DMS153 treated with DMSO at 0.1 percent for 48 hours (cell line): ENCODE measurements around the gene FBXL17.
A peak's percentile ranks its signal among the peaks of the same experiment; 100 is the strongest.
"Not testable (repeated sequence)": the region's sequence is repeated elsewhere in the genome, so short reads cannot be mapped to it uniquely, and the experiment has no call there.

ENCODE experiments used
- DNase-seq: peaks from one replicate; lab custom pipeline; 2025; ENCODE audit not compliant: unreplicated experiment; lab: John Stamatoyannopoulos, UW

The FBXL17 gene

GRCh38 chr5:108381954-108382783 is at the start of gene FBXL17:
Gene FBXL17, minus strand, starts transcription at chr5:108382098.
- DNase-seq, result peak; percentile 54

GRCh38 chr5:108430931-108431608 is 49.2 kb upstream of the FBXL17 start:
- no peak for DNase-seq

- DNase-seq, result no peak
Observed at GRCh38 chr5:108421713-108422112, 39.8 kb upstream of the FBXL17 start.

- no peak for DNase-seq
Observed at GRCh38 chr5:108420755-108421154, 38.9 kb upstream of the FBXL17 start.

GRCh38 chr5:108420158-108420557 is 38.3 kb upstream of the FBXL17 start:
- no peak for DNase-seq

GRCh38 chr5:108418197-108418596 is 36.3 kb upstream of the FBXL17 start:
- no peak for DNase-seq

GRCh38 chr5:108417166-108417670 is 35.3 kb upstream of the FBXL17 start:
- DNase-seq, result no peak

- DNase-seq, result no peak
Observed at GRCh38 chr5:108415726-108416125, 33.8 kb upstream of the FBXL17 start.

- no peak for DNase-seq
Observed at GRCh38 chr5:108409786-108410185, 27.9 kb upstream of the FBXL17 start.

- DNase-seq, result not testable (repeated sequence)
Observed at GRCh38 chr5:108405201-108405600, 23.3 kb upstream of the FBXL17 start.

- DNase-seq, result no peak
Observed at GRCh38 chr5:108398964-108399363, 17.1 kb upstream of the FBXL17 start.

- not testable (repeated sequence) for DNase-seq
Observed at GRCh38 chr5:108396837-108397236, 14.9 kb upstream of the FBXL17 start.

GRCh38 chr5:108387758-108388157 is 5.9 kb upstream of the FBXL17 start:
- no peak for DNase-seq

- DNase-seq, result no peak
Observed at GRCh38 chr5:108386345-108387061, 4.6 kb upstream of the FBXL17 start.

GRCh38 chr5:108384741-108385140 is 2.8 kb upstream of the FBXL17 start:
- DNase-seq, result no peak

- no peak for DNase-seq
Observed at GRCh38 chr5:108382784-108383330, 959 bp upstream of the FBXL17 start.

- DNase-seq, result no peak
Observed at GRCh38 chr5:108381350-108381953, 446 bp downstream of the FBXL17 start.

- no peak for DNase-seq
Observed at GRCh38 chr5:108380531-108381349, 1.2 kb downstream of the FBXL17 start.

GRCh38 chr5:108379722-108380530 is 2.0 kb downstream of the FBXL17 start:
- DNase-seq, result no peak
